Measurements from ENCODE around the gene BCLAF1. TPM values are rescaled to one million over a fixed set of nuclear protein-coding genes. Genes with fewer than 3 reads are reported as not detected.

Gene BCLAF1
- total RNA-seq, 1 donor from 2014 or later = 267 TPM

GRCh38 chr6:136294621-136295020 is 5.0 kb upstream of the BCLAF1 start:
- intact Hi-C loops (cut with micrococcal nuclease) = no loop called here
- peaks cover 2% of the 10 kb centered on the region for H3K27me3 Mint-ChIP-seq
- no peak overlapping the region for H3K27ac Mint-ChIP-seq
- H3K4me1 Mint-ChIP-seq = peaks cover 9% of the 10 kb centered on the region
- peaks cover 2% of the 10 kb centered on the region for H3K36me3 Mint-ChIP-seq (ENCODE audit: low read depth)
- no peaks in the 10 kb centered on the region for H3K9me3 Mint-ChIP-seq
- no peak overlapping the region for H3K4me3 Mint-ChIP-seq
- DNase-seq = peak; percentile 51

DNA sequence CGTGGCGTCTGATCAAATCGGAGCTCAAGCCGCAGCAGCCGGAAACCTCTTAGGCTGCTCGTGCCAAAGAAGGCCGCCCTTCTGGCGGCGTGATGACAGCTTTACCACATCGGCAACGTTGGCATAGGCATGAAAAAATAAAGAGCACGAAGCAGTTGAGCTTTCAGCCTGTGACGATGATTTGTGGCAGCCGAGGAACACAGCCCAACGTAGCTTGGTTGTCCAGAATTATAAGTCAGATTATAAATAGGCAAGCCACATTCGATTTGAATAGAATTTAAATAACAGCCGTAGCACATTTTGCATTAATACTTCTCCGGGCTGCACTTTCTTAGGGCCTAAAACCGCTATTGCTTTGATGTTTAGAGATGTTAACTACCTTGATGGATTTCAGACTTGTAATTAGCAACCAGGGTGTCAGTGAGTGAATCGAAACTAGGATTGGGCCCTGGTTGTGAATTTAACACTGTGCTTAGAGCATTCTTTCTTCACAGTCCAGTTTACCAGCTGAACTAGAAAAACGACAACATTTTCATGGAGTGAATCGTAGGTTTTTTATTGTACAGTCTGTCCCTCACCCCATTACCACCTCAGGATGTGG is 864 bp upstream of the BCLAF1 start:
- H3K27ac Mint-ChIP-seq = peak overlapping the region; percentile 100
- H3K4me1 Mint-ChIP-seq = peaks cover 33% of the 10 kb centered on the region
- H3K4me3 Mint-ChIP-seq = peak overlapping the region; percentile 92
- H3K27me3 Mint-ChIP-seq = peaks cover 2% of the 10 kb centered on the region
- no peaks in the 10 kb centered on the region for H3K9me3 Mint-ChIP-seq
- intact Hi-C loops (cut with micrococcal nuclease) = loop anchor here (1.0 to 2.0 kb wide), 2 partner anchors 26 to 753 kb away; no protein-coding TSS in a partner anchor
- peak; percentile 94 for DNase-seq
- H3K36me3 Mint-ChIP-seq (ENCODE audit: low read depth) = peaks cover 29% of the 10 kb centered on the region

- Mint-ChIP-seq H3K27ac (peak overlapping the region; percentile 100), H3K27me3 (peaks cover 2% of the 10 kb centered on the region), H3K9me3 (no peaks in the 10 kb centered on the region), H3K4me1 (peaks cover 46% of the 10 kb centered on the region), H3K36me3 (ENCODE audit: low read depth) (peaks cover 39% of the 10 kb centered on the region), H3K4me3 (peak overlapping the region; percentile 92)
- peak; percentile 98 for DNase-seq
- intact Hi-C loops (cut with micrococcal nuclease) = loop anchor here (1.0 to 5.0 kb wide), 3 partner anchors 504 to 1107 kb away; partner anchors contain the start of genes MAP3K5 and MYB
Observed at GRCh38 chr6:136289327-136289578, 393 bp downstream of the BCLAF1 start.

- intact Hi-C loops (cut with micrococcal nuclease) = loop anchor here (1.0 to 5.0 kb wide), 4 partner anchors 38 to 1106 kb away; partner anchors contain the start of genes MAP3K5, MTFR2 and MYB
- Mint-ChIP-seq H3K4me3 (peak overlapping the region; percentile 92), H3K27me3 (peaks cover 2% of the 10 kb centered on the region), H3K36me3 (ENCODE audit: low read depth) (peaks cover 39% of the 10 kb centered on the region), H3K4me1 (peaks cover 49% of the 10 kb centered on the region), H3K27ac (peak overlapping the region; percentile 100), H3K9me3 (no peaks in the 10 kb centered on the region)
- DNase-seq = peak; percentile 97
Observed at GRCh38 chr6:136288566-136289326, 900 bp downstream of the BCLAF1 start.

- intact Hi-C loops (cut with micrococcal nuclease) = loop anchor here (5.0 kb wide), 1 partner anchor 1103 kb away; the partner anchor contains the start of gene MYB
- no peaks in the 10 kb centered on the region for H3K9me3 Mint-ChIP-seq
- no peak for DNase-seq
- H3K27me3 Mint-ChIP-seq = peaks cover 2% of the 10 kb centered on the region
- peak overlapping the region; percentile 81 for H3K27ac Mint-ChIP-seq
- H3K4me3 Mint-ChIP-seq = peak overlapping the region; percentile 92
- peaks cover 56% of the 10 kb centered on the region for H3K36me3 Mint-ChIP-seq (ENCODE audit: low read depth)
- H3K4me1 Mint-ChIP-seq = peaks cover 66% of the 10 kb centered on the region
Observed at GRCh38 chr6:136284909-136285308, 4.7 kb downstream of the BCLAF1 start.

DNA sequence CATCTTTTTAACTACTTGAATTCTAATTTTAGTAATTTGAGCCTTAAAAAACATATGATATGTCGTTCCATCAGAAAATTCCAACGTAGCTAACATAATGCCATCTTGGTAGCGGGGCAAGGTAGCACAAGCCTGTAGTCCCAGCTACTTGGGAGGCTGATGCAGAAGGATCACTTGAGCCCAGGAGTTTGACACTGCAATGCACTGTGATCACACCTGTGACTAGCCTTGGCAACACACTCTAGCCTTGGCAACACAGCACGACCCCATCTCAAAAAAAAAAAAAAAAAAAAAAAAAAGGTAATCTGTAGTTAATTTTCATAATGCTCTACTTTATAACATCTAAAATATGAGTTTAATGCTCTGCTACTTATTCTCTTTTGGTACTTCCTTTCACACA is 6.7 kb downstream of the BCLAF1 start:
- intact Hi-C loops (cut with micrococcal nuclease) = loop anchor here (2.0 kb wide), 1 partner anchor 18 kb away; no protein-coding TSS in a partner anchor
- Mint-ChIP-seq H3K27me3 (no peaks in the 10 kb centered on the region), H3K27ac (no peak overlapping the region), H3K4me3 (peak overlapping the region; percentile 69), H3K36me3 (ENCODE audit: low read depth) (peaks cover 50% of the 10 kb centered on the region), H3K9me3 (no peaks in the 10 kb centered on the region), H3K4me1 (peaks cover 58% of the 10 kb centered on the region)
- DNase-seq = no peak

GRCh38 chr6:136280032-136280609 is 9.5 kb downstream of the BCLAF1 start:
- H3K27me3 Mint-ChIP-seq = no peaks in the 10 kb centered on the region
- no peak for DNase-seq
- no peak overlapping the region for H3K4me3 Mint-ChIP-seq
- peaks cover 42% of the 10 kb centered on the region for H3K4me1 Mint-ChIP-seq
- no peaks in the 10 kb centered on the region for H3K9me3 Mint-ChIP-seq
- intact Hi-C loops (cut with micrococcal nuclease) = no loop called here
- H3K36me3 Mint-ChIP-seq (ENCODE audit: low read depth) = peaks cover 47% of the 10 kb centered on the region
- no peak overlapping the region for H3K27ac Mint-ChIP-seq

- H3K4me1 Mint-ChIP-seq = peaks cover 21% of the 10 kb centered on the region
- H3K4me3 Mint-ChIP-seq = no peak overlapping the region
- no peaks in the 10 kb centered on the region for H3K9me3 Mint-ChIP-seq
- H3K27me3 Mint-ChIP-seq = no peaks in the 10 kb centered on the region
- DNase-seq = no peak
- no peak overlapping the region for H3K27ac Mint-ChIP-seq
- H3K36me3 Mint-ChIP-seq (ENCODE audit: low read depth) = peaks cover 64% of the 10 kb centered on the region
- intact Hi-C loops (cut with micrococcal nuclease) = no loop called here
Observed at GRCh38 chr6:136274062-136274461, 15.6 kb downstream of the BCLAF1 start.

GRCh38 chr6:136265101-136265500 is 24.5 kb downstream of the BCLAF1 start:
- Mint-ChIP-seq H3K4me1 (peaks cover 24% of the 10 kb centered on the region), H3K36me3 (ENCODE audit: low read depth) (peaks cover 78% of the 10 kb centered on the region), H3K27me3 (no peaks in the 10 kb centered on the region), H3K9me3 (no peaks in the 10 kb centered on the region), H3K27ac (no peak overlapping the region), H3K4me3 (no peak overlapping the region)
- intact Hi-C loops (cut with micrococcal nuclease) = loop anchor here (2.0 kb wide), 1 partner anchor 18 kb away; no protein-coding TSS in a partner anchor
- DNase-seq = no peak

- H3K36me3 Mint-ChIP-seq (ENCODE audit: low read depth) = peaks cover 76% of the 10 kb centered on the region
- peaks cover 21% of the 10 kb centered on the region for H3K4me1 Mint-ChIP-seq
- H3K27ac Mint-ChIP-seq = no peak overlapping the region
- intact Hi-C loops (cut with micrococcal nuclease) = loop anchor here (1.0 kb wide), 1 partner anchor 7 kb away; no protein-coding TSS in a partner anchor
- no peaks in the 10 kb centered on the region for H3K27me3 Mint-ChIP-seq
- no peaks in the 10 kb centered on the region for H3K9me3 Mint-ChIP-seq
- no peak overlapping the region for H3K4me3 Mint-ChIP-seq
- no peak for DNase-seq
Observed at GRCh38 chr6:136262940-136263339, 26.7 kb downstream of the BCLAF1 start.

GRCh38 chr6:136254851-136255466 is 34.7 kb downstream of the BCLAF1 start:
- Mint-ChIP-seq H3K4me3 (no peak overlapping the region), H3K9me3 (no peaks in the 10 kb centered on the region), H3K27ac (no peak overlapping the region), H3K36me3 (ENCODE audit: low read depth) (peaks cover 30% of the 10 kb centered on the region), H3K27me3 (no peaks in the 10 kb centered on the region), H3K4me1 (peaks cover 24% of the 10 kb centered on the region)
- intact Hi-C loops (cut with micrococcal nuclease) = loop anchor here (2.0 kb wide), 1 partner anchor 16 kb away; no protein-coding TSS in a partner anchor
- no peak for DNase-seq

- Mint-ChIP-seq H3K36me3 (ENCODE audit: low read depth) (peaks cover 28% of the 10 kb centered on the region), H3K9me3 (no peaks in the 10 kb centered on the region), H3K4me1 (peaks cover 33% of the 10 kb centered on the region), H3K27ac (no peak overlapping the region), H3K27me3 (no peaks in the 10 kb centered on the region), H3K4me3 (no peak overlapping the region)
- intact Hi-C loops (cut with micrococcal nuclease) = loop anchor here (2.0 kb wide), 1 partner anchor 17 kb away; no protein-coding TSS in a partner anchor
- DNase-seq = no peak
Observed at GRCh38 chr6:136253734-136254133, 35.9 kb downstream of the BCLAF1 start.

- Mint-ChIP-seq H3K4me3 (no peak overlapping the region), H3K27ac (no peak overlapping the region), H3K4me1 (peaks cover 46% of the 10 kb centered on the region), H3K27me3 (no peaks in the 10 kb centered on the region), H3K36me3 (ENCODE audit: low read depth) (peaks cover 35% of the 10 kb centered on the region), H3K9me3 (no peaks in the 10 kb centered on the region)
- no peak for DNase-seq
- intact Hi-C loops (cut with micrococcal nuclease) = no loop called here
Observed at GRCh38 chr6:136252441-136252840, 37.2 kb downstream of the BCLAF1 start.

All from activated CD4-positive, alpha-beta T cell treated with anti-CD3 and anti-CD28 coated beads, Interleukin-2, amount 10 ng/mL, durations not matched to agents 24 days and 14 days (primary cell).